Ovary (tissue), 3 donors: Measurements from ENCODE around the gene AVL9.

Experiments used
- CTCF ChIP-seq, 3 donors: fragments of 450-650 bp in 2 of 3; fragments of 200-600 bp in 1 of 3; IDR thresholded peaks; one replicate each; pipeline versions ENCODE4 v1.5.1 to v1.8.0; 2016 to 2022; ENCODE audit warnings: antibody characterized with exemption in 3 of 3, mild to moderate bottlenecking in 1 of 3
- EP300 ChIP-seq: sonication (generic); formaldehyde crosslinking; IDR thresholded peaks from one replicate; pipeline ENCODE4 v1.6.1; 2017; ENCODE audit warnings: antibody characterized with exemption
- POLR2A ChIP-seq: fragments of 450-650 bp; IDR thresholded peaks from one replicate; pipeline ENCODE4 v1.6.1; 2017; ENCODE audit warnings: antibody characterized with exemption, mild to moderate bottlenecking, moderate library complexity
- donor health status: DM: no; HTN: no; CAD: no.

- TF ChIP-seq CTCF (IDR thresholded peaks at IDR 0.05) (no peak), EP300 (no peak), POLR2A (no peak)
These were observed 48.1 kb upstream of the AVL9 start for GRCh38 chr7:32447218-32447617.
